HepG2 (cell line): Measurements from ENCODE around the gene DOCK4. TPM values are rescaled to one million over a fixed set of nuclear protein-coding genes. Genes with fewer than 3 reads are reported as not detected.

Experiments
- ATF1 ChIP-seq: IDR thresholded peaks from 2 replicates; pipeline ENCODE4 v1.6.1; 2016; ENCODE audit warnings: mild to moderate bottlenecking, control low read depth
- CEBPG ChIP-seq: IDR thresholded peaks from 2 replicates; pipeline ENCODE4 v1.6.1; 2016
- FOXA3 ChIP-seq: IDR thresholded peaks from 2 replicates; pipeline ENCODE4 v1.6.1; 2016; ENCODE audit warnings: missing genetic modification reagents, missing compliant biosample characterization
- FOXJ3 ChIP-seq: sonication (generic); formaldehyde crosslinking; IDR thresholded peaks from 2 replicates; pipeline ENCODE4 v1.4.0; 2020; ENCODE audit warnings: missing genetic modification reagents, mild to moderate bottlenecking, borderline replicate concordance
- KDM6A ChIP-seq: IDR thresholded peaks from 2 replicates; pipeline ENCODE4 v1.6.1; 2016; ENCODE audit warnings: low read depth
- MEF2D ChIP-seq: sonication (generic); formaldehyde crosslinking; IDR thresholded peaks from 2 replicates; pipeline ENCODE4 v1.5.1; 2020; ENCODE audit warnings: mild to moderate bottlenecking, missing genetic modification reagents
- NONO ChIP-seq, 2 experiments: fragments of 450-650 bp in 1 of 2; sonication (generic) in 1 of 2; formaldehyde crosslinking in 1 of 2; IDR thresholded peaks in 1 of 2; conservative IDR thresholded peaks in 1 of 2; 2 replicates each; pipeline versions ENCODE4 v1.6.1 to v1.8.0; 2017 to 2022; ENCODE audit warnings: mild to moderate bottlenecking in 1 of 2, missing genetic modification reagents in 1 of 2, moderate library complexity in 1 of 2
- POGZ ChIP-seq: sonication (generic); formaldehyde crosslinking; IDR thresholded peaks from 2 replicates; pipeline ENCODE4 v1.4.0; 2020; ENCODE audit warnings: mild to moderate bottlenecking, missing genetic modification reagents
- THAP11 ChIP-seq: IDR thresholded peaks from 2 replicates; pipeline ENCODE4 v1.6.1; 2016; ENCODE audit warnings: missing biosample characterization, missing genetic modification reagents
- ZMYM2 ChIP-seq: sonication (generic); formaldehyde crosslinking; IDR thresholded peaks from 2 replicates; pipeline ENCODE4 v1.8.0; 2022; ENCODE audit warnings: mild to moderate bottlenecking, missing genetic modification reagents
- ZNF180 ChIP-seq: sonication (generic); formaldehyde crosslinking; IDR thresholded peaks from 2 replicates; pipeline ENCODE4 v1.4.0; 2020; ENCODE audit warnings: low read depth, missing genetic modification reagents, borderline replicate concordance
- ZNF260 ChIP-seq: sonication (generic); formaldehyde crosslinking; IDR thresholded peaks from 2 replicates; pipeline ENCODE4 v1.4.0; 2020; ENCODE audit warnings: missing genetic modification reagents, low read depth, mild to moderate bottlenecking, borderline replicate concordance
- ZNF589 ChIP-seq: sonication (generic); formaldehyde crosslinking; conservative IDR thresholded peaks from 2 replicates; pipeline ENCODE4 v1.8.0; 2022; ENCODE audit warnings: mild to moderate bottlenecking, moderate library complexity, missing genetic modification reagents
- ZNF678 ChIP-seq: sonication (generic); formaldehyde crosslinking; IDR thresholded peaks from 2 replicates; pipeline ENCODE4 v1.4.0; 2020; ENCODE audit warnings: mild to moderate bottlenecking, missing genetic modification reagents
- ZNF737 ChIP-seq: sonication (generic); formaldehyde crosslinking; IDR thresholded peaks from 2 replicates; pipeline ENCODE4 v1.5.0; 2020; ENCODE audit warnings: missing genetic modification reagents, mild to moderate bottlenecking, borderline replicate concordance
- polyA plus RNA-seq, 8 experiments: library from polyadenylated mRNA; depleted of rRNA in 3 of 8; stranded (reverse) in 7 of 8; unstranded in 1 of 8; fragments of >200 nt; fragmentation: Illumina TruSeq in 4 of 8; extraction: Trizol in 4 of 8; gene quantifications; 2 replicates each; pipeline versions ENCODE4 v1.2.1 to v1.2.3, GENCODE V29; 2011 to 2016; ENCODE audit warnings: low read depth in 4 of 8, missing spikeins in 1 of 8, mixed read lengths in 1 of 8; ENCODE audit not compliant: insufficient read depth in 1 of 8
- total RNA-seq, 5 experiments: library from RNA; depleted of rRNA; stranded (reverse); fragments of >200 nt; fragmentation: Illumina TruSeq; extraction: Trizol; gene quantifications; 2 replicates each; pipeline ENCODE4 v1.2.3, GENCODE V29; 2016; ENCODE audit warnings: low read depth in 1 of 5
- TF ChIP-seq, protein P1 (sequence below), 2 experiments: sonication (generic) in 1 of 2; formaldehyde crosslinking in 1 of 2; IDR thresholded peaks; 2 replicates each; pipeline versions ENCODE4 v1.6.1 to v1.9.0; 2014 to 2022; ENCODE audit warnings: antibody characterized with exemption in 1 of 2, borderline replicate concordance in 1 of 2, inconsistent platforms in 1 of 2, low read depth in 1 of 2, missing genetic modification reagents in 1 of 2
- TF ChIP-seq, protein P2 (sequence below): sonication (generic); formaldehyde crosslinking; IDR thresholded peaks from 2 replicates; pipeline ENCODE4 v1.5.1; 2020; ENCODE audit warnings: mild to moderate bottlenecking, missing genetic modification reagents, borderline replicate concordance
- TF ChIP-seq, protein P3 (sequence below): IDR thresholded peaks from 2 replicates; pipeline ENCODE4 v1.6.1; 2016

Gene DOCK4
- total and polyA plus RNA-seq, 2 of the 13 experiments (the other 11 are each of a cell fraction or from before 2014, with no cell fraction given), result 13.5 to 17.4 TPM

DNA sequence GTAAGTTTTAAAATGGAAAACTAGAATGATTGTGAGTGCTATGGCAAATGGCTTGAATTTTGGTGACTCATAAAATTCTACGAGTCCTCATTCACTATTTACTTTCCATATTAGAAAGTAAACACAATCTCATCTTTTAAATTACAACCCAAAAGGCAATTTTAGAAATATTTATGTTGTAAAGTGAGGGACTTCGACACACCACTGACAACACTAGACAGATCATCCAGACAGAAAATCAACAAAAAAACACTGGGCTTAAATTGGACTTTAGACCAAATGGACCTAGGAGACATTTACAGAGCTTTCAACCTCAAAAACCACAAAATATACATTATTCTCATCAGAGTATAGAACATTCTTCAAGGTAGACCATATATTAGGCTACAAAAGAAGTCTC, 30.4 kb upstream of the DOCK4 start (continued):
- TF ChIP-seq FOXJ3 (CRISPR knock-in tag) (peak; percentile 29; the same call in 1 of the 2 replicates), ZNF260 (CRISPR knock-in tag) (no peak), NONO (IDR thresholded peaks at IDR 0.05) (no peak), NONO (CRISPR knock-in tag; conservative IDR thresholded peaks at IDR 0.05) (no peak), POGZ (CRISPR knock-in tag) (peak; percentile 50; the same call in 1 of the 2 replicates), FOXA3 (peak; percentile 80), ZNF589 (no peak), ZNF180 (CRISPR knock-in tag) (no peak), MEF2D (no peak), ATF1 (CRISPR knock-in tag) (peak; percentile 53; the same call in 1 of the 2 replicates), ZNF737 (CRISPR knock-in tag) (no peak), THAP11 (CRISPR knock-in tag) (peak; percentile 35; the same call in 1 of the 2 replicates), CEBPG (CRISPR knock-in tag) (0 out of 2 replicates have a peak, but pooled peaks have one; percentile 14), ZNF678 (no peak), KDM6A (CRISPR knock-in tag) (0 out of 2 replicates have a peak, but pooled peaks have one; percentile 25), ZMYM2 (CRISPR knock-in tag) (no peak)
- TF ChIP-seq, protein P1, sequence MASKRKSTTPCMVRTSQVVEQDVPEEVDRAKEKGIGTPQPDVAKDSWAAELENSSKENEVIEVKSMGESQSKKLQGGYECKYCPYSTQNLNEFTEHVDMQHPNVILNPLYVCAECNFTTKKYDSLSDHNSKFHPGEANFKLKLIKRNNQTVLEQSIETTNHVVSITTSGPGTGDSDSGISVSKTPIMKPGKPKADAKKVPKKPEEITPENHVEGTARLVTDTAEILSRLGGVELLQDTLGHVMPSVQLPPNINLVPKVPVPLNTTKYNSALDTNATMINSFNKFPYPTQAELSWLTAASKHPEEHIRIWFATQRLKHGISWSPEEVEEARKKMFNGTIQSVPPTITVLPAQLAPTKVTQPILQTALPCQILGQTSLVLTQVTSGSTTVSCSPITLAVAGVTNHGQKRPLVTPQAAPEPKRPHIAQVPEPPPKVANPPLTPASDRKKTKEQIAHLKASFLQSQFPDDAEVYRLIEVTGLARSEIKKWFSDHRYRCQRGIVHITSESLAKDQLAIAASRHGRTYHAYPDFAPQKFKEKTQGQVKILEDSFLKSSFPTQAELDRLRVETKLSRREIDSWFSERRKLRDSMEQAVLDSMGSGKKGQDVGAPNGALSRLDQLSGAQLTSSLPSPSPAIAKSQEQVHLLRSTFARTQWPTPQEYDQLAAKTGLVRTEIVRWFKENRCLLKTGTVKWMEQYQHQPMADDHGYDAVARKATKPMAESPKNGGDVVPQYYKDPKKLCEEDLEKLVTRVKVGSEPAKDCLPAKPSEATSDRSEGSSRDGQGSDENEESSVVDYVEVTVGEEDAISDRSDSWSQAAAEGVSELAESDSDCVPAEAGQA (IDR thresholded peaks at IDR 0.05; ENCODE audit: low read depth), result no peak
- TF ChIP-seq, protein P1 (CRISPR knock-in tag; IDR thresholded peaks at IDR 0.05; ENCODE audit: borderline replicate concordance), result no peak
- TF ChIP-seq, protein P2, sequence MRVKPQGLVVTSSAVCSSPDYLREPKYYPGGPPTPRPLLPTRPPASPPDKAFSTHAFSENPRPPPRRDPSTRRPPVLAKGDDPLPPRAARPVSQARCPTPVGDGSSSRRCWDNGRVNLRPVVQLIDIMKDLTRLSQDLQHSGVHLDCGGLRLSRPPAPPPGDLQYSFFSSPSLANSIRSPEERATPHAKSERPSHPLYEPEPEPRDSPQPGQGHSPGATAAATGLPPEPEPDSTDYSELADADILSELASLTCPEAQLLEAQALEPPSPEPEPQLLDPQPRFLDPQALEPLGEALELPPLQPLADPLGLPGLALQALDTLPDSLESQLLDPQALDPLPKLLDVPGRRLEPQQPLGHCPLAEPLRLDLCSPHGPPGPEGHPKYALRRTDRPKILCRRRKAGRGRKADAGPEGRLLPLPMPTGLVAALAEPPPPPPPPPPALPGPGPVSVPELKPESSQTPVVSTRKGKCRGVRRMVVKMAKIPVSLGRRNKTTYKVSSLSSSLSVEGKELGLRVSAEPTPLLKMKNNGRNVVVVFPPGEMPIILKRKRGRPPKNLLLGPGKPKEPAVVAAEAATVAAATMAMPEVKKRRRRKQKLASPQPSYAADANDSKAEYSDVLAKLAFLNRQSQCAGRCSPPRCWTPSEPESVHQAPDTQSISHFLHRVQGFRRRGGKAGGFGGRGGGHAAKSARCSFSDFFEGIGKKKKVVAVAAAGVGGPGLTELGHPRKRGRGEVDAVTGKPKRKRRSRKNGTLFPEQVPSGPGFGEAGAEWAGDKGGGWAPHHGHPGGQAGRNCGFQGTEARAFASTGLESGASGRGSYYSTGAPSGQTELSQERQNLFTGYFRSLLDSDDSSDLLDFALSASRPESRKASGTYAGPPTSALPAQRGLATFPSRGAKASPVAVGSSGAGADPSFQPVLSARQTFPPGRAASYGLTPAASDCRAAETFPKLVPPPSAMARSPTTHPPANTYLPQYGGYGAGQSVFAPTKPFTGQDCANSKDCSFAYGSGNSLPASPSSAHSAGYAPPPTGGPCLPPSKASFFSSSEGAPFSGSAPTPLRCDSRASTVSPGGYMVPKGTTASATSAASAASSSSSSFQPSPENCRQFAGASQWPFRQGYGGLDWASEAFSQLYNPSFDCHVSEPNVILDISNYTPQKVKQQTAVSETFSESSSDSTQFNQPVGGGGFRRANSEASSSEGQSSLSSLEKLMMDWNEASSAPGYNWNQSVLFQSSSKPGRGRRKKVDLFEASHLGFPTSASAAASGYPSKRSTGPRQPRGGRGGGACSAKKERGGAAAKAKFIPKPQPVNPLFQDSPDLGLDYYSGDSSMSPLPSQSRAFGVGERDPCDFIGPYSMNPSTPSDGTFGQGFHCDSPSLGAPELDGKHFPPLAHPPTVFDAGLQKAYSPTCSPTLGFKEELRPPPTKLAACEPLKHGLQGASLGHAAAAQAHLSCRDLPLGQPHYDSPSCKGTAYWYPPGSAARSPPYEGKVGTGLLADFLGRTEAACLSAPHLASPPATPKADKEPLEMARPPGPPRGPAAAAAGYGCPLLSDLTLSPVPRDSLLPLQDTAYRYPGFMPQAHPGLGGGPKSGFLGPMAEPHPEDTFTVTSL (CRISPR knock-in tag), result peak; percentile 92; the same call in 1 of the 2 replicates
- TF ChIP-seq, protein P3, sequence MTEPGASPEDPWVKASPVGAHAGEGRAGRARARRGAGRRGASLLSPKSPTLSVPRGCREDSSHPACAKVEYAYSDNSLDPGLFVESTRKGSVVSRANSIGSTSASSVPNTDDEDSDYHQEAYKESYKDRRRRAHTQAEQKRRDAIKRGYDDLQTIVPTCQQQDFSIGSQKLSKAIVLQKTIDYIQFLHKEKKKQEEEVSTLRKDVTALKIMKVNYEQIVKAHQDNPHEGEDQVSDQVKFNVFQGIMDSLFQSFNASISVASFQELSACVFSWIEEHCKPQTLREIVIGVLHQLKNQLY, result 0 out of 2 replicates have a peak, but pooled peaks have one; percentile 23
